ENCODE data around the gene GRPEL1.
"Not testable (repeated sequence)": the region's sequence is repeated elsewhere in the genome, so short reads cannot be mapped to it uniquely, and the experiment has no call there.

The GRPEL1 gene

DNA sequence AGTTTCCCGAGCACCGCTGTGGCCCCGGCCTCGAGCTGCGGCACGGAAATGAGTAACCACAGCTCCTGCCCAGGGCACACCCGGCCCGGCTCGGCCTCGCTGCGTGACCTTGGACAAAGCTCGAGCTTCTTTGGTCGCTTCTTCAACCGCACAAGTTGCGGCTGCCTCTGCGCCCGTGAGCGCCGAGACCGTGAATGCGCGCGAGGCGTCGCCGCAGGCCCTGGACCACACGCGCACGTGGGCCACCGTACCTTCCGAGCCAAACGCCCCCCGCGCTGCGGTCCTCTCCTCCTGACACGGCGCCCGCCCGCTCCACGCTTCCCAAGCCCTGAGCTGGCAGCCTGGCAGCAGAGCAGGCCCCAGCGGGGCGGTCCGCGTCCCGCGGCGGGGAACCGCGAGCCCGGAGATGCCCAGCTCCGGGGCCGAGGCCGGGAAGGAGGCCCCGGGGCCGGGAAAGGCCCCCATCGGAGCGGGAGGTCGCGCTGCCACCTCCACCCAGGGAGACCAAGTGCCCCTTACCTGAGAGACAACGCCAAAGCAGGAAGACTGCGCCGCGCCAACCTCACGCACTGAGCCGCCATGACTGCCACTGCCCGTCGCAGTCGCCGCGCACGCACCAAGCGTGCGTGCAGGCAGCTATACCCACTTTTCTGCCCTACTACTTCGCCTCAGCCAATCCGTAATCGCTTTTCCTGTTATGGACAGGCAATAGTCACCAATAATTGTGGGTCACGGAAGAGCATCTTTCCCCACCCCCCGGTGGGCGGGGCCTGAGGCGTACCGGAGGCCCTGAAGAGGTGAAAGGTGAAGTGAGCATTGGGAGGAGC, at the start of gene GRPEL1:
TSS of gene GRPEL1 (minus strand) at position 613 of the 827 bp plus-strand sequence. CDS start at position 581, 32 bp downstream.
- DNase-seq = peak; percentile 93 to 97

DNA sequence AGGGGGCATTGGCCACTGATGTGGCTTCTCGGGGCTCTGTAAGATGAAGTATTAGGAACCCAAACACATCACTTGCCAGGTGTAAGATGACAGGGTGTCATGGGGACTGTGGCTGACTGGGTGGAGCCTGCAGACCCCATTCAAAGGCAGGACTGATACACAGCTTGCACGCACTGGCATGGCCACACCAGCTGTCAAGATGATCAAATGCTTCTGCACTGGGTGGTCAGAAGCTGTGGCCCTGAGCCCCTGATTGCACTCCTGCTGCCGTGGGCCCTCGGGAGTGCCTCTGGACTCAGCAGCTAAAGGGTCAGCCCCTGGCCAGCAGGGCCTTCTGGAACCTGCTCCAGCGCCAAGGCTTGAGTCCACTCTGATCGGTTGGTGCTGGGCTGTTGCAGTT, 48.8 kb upstream of the GRPEL1 start:
- no peak for DNase-seq

DNA sequence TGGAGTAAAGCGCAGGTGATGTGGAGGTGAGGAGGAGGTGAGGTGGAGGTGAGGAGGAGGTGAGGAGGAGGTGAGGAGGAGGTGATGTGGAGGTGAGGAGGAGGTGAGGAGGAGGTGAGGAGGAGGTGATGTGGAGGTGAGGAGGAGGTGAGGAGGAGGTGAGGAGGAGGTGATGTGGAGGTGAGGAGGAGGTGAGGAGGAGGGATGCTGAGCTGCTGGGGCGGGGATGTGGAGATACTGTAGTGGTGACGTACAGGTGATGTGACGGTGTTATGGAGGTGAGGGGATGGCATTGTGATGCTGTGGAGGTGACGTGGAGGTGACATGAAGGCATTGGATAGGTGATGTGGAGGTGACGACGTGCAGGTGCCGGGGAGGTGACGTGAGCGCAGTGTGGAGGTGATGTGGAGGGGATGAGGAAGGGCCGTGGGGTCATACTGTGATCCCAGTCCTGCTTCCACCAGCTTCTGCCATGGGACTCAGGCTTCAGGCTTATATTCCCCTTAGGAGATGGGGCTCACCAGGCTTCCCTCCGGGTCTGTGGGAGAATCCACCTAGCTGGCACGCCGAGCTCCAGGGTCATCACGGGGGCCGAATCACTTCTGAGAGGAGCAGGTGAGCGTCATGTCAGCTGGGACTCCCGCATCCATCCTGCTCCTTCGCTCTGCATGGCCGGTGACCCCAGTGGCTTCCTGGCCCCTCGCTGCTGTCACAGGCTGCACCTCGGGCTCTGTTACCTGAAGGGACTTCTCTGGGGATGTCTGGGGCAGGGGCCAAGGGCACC, 47.9 kb upstream of the GRPEL1 start:
- no peak for DNase-seq

DNA sequence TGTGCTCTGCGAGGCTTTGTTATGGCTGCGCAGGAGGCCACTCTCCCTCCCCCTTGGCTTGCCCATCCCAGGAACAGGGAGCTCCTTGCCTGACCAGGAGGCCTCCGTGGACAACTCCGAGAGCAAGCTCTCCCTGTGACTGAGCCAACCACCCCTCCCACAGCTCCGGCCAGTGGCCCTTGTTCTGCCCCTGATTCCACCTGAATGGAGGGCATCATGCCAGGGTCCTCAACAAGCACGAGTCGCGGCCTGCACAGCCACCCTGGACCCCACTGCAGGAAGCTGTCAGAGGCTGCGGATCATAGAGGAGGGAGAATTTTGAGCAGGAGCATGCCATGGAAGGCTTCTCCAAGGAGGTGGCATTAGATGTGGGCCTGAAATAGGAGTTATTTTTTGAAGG, 44.8 kb upstream of the GRPEL1 start:
- DNase-seq = no peak

DNA sequence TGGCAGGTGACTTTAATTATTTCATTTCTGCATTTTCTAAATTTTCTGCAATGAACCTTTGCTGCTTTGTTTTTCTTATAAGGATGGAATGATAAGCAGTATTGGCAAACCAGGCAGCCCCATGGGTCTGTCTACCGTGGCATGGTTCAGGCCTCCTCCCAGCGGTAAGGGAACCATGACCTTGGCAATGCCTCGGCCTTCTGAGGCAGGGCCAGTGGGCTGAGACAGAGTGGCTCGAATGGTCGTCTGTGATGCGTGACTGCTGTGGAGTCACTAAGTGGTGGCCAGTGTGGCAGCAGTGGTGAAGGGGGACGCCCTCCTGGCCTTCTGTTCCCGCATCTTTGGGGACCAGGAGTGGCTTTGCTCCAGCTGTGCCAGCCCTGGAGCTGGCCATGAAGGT, 43.6 kb upstream of the GRPEL1 start:
- no peak for DNase-seq

DNA sequence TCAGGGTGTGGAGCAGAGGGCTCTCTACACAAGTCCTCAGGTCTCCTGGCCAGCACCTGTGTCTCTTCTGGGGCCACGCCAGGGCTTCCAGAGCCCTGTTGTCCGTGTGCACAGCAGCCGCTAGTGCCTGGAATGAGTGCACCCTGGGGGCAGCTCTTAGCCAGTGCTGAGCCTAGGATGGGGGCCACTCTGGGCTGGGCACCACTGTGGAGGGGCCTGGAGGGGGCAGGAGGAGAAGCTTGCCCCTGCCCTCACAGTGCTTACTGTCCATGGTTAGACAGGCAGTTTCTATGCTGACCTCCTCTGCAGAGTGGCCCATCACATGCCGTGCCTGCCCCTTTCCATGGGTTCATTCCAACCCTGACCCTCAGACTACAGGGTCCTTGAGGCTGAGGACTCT, 42.7 kb upstream of the GRPEL1 start:
- DNase-seq = no peak

DNA sequence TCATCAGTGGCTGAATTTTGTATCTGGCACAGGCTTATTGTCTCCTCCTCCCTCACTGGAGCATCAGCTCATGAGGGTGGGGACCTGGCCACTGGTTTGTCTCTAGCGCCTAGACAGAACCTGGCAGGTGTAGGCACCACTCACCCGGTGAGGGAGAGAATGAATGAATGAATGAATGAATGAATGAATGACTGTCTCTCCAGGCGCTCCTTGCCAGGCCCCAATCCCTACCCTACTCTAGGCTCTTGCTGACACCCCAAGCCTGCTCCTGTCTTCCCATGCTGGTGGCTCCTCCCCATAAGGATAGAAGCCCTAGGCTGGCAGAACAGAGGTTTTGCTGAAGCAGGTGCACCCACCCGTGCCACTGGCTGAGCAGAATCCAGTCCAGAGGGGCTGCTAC, 41.3 kb upstream of the GRPEL1 start:
- DNase-seq = no peak

DNA sequence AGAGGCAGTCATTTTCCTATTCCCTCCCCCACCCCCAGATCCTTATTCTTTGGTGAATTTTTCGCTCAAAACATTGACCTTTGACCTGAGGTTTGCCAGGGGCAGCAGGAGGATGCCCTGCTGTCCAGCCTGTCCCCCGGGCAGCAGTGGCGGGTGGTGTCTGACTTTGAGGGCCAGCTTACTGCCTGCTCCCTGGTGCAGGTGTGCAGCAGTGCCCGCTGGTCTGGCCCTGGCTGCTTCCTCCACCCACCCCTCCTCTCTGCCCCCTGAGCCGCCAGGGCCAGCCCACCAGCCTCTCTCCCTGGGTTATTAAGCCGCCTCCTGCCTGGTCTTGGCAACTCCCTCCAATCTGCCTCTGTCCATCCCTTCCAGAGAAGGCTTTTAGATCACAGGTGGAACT, 40.8 kb upstream of the GRPEL1 start:
- no peak for DNase-seq

DNA sequence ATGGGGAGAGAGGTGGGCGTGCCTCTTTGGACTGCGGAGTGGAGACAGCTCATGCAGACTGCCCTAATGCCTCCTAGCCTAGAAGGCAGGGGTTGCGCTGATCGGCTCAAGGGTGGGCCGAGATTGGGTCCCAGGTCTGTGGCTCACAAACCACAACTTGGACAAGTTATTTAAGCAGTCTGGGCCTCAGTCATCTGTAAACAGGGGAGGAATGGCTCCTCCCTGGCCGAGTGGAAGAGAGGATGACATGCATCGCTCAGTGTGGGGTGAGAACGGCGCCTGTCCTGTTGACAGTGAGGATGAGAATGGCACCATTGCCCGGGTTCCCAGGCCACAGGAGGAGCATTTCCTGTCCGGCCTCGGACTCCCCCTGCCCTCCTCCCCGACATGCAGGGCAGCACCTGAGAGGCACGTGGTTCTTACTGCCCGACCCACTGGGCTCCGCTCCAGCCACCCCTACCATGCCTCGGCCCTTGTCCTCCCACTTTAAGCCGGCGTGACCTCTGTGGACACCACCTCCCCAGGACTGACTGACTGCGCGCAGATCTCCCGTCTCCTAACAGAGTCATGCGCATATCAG, 40.3 kb upstream of the GRPEL1 start:
- no peak for DNase-seq

DNA sequence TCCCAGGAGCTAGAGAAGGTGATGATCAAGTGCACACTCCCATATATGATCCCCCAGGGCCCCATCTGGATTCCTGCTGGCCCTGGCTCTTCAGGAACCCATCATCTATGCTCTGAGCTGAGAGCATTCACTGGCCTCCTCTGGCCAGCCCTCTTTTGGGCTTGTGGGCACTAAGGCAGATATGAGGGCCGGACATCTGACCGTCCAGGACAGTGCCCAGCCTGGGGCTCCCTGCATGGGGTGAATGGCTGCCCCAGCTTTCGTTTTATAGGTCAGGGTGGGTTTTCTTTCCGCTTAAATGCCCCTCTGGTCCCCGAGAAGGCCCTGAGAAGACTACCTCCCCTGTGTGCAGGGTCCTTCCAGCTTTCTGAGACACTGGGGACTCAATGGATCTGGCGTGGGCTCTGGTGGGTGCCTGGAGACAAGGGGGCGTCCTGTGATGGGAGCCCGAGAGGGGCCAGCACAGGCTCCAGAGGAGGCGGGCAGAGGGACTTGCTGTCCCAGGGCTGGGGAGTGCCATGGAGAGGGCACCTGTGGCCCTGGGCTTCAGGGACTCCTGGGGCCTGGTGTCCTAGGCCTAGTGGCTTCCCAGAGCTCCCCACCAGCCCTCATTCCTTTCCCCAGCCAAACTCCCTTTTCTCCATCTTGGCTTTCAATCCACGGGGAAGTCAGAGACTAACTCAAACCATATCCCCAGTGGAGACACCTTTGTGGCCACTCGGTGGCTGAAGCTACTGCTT, 39.5 kb upstream of the GRPEL1 start:
- DNase-seq = no peak

DNA sequence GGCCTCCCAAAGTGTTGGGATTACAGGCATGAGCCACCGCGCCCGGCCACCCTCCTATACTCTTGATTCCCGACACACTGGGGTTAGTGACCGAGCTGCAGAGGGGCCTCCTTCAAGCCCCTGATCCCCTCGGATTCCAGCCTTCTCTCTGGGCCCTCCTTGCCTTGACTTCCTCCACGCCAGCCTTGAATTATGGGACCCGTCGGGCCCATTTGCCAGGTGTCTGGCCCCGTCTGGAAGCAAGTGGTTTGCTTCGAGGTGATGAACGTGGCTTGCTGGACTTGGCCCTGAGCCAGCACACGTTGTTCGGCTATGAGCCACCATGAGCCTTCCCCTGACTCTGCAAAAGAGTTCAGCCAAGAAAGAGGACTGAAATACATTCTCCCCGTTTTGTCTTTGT, 37.4 kb upstream of the GRPEL1 start:
- no peak for DNase-seq

DNA sequence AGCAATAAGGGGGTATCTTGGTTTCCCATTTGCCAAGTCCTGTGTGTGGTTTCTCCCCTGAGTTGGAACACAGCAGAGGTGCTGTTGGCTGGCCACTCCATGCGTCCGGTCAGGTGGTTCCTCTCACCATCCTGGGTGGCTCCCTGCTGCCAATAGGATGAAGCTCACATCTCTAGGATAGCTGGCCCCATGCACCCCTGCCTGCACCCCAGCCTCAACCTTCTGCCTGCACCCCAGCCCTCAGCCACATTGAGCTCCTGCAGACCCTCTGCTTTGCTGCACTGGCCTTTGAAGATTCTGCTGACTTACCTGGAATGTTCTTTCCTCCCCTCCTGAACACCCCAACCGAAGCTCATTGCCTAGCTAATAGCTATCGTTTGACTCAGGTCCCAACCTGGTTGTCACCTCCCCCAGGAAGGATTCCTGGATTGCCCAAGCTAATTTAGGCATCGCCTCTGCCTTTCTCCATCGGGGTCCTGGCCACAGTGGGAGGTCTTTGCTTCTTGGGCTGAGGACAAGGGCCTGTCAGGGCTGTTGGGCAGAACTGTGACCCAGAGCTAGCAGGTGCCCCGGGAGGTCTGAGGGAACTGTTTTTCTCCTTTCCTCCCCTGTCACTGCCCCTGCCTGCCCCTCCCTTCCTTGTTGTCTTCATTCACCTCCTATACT, 36.6 kb upstream of the GRPEL1 start:
- DNase-seq = no peak

DNA sequence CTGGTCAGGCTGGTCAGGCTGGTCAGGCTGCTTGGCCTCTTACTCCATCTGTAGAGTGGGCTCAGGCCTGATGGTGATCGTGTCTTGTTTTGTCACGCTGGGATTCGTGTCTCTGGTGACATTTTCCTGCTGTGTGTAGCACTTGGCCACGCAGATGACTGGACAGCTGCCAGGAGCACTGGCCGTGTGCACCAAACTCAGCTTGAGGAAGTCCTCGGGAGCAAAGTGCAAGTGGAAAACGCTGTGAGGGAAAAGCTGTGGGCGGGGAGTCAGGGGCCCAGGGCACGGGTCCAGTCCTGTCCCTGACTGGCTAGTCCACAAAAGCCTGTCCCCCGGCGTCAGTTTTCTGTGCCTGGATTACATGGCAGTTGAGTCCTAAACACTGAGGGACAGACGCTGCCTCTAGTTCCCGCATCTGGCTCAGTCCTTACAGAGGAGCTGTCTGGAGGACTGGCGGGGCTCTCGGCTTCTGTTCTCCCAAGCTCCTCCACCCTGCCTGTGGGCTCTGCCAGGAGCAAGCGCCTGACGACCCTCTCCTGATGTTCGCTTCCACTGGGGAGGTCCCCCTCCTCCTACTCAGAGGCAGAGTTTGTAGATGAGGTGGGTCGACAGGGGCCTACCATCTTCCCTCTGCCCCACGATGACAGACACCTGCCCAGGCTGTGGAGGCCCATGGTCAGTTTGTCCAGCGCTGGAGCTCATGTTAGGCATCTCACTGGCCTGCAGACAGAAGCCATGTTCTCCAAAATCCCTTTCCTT, 35.9 kb upstream of the GRPEL1 start:
- DNase-seq = no peak

DNA sequence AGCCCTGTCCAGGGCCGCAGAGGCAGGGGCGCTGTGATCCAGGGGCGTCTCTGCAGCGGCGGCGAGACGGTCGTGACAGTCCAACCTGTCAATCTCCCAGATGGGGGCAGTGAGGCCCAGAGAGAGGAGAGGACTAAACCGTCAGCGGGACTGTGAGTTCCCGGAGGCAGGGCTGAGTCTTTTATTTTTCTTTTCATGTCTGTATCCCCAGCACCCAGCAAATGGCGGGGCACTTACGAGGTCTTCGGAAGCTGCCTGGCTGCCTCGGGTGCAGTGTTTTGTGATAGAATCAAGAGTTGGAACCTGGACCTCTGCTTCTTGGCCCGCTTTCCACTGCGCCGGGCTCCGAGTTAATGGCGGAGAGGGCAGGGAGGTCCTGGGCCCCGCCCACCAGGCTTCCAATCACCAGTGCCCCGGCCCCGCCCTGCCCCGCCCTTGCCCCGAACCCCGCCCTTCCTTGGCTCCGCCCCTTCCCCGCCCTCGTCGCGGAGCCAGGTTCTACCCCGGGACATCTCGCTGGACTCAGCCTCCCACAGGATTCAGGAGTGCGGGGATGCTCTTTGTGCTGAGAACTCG, 35.3 kb upstream of the GRPEL1 start:
- peak in 1 of 2 experiments; percentile 76 for DNase-seq

DNA sequence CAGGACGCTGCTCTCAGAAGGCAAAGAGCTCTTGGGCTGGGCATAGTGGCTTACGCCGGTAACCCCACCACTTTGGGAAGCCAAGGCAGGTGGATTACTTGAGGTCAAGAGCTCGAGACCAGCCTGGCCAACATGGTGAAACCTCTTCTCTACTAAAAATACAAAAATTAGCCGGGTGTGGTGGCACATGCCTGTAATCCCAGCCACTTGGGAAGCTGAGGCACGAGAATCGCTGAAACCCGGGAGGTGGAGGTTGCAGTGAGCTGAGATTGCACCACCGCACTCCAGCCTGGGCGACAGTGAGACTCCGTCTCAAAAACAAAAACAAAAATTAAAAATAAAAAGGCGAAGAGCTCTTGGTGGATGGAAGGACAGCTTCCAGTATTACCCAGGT, 34.6 kb upstream of the GRPEL1 start:
- not testable (repeated sequence) for DNase-seq

DNA sequence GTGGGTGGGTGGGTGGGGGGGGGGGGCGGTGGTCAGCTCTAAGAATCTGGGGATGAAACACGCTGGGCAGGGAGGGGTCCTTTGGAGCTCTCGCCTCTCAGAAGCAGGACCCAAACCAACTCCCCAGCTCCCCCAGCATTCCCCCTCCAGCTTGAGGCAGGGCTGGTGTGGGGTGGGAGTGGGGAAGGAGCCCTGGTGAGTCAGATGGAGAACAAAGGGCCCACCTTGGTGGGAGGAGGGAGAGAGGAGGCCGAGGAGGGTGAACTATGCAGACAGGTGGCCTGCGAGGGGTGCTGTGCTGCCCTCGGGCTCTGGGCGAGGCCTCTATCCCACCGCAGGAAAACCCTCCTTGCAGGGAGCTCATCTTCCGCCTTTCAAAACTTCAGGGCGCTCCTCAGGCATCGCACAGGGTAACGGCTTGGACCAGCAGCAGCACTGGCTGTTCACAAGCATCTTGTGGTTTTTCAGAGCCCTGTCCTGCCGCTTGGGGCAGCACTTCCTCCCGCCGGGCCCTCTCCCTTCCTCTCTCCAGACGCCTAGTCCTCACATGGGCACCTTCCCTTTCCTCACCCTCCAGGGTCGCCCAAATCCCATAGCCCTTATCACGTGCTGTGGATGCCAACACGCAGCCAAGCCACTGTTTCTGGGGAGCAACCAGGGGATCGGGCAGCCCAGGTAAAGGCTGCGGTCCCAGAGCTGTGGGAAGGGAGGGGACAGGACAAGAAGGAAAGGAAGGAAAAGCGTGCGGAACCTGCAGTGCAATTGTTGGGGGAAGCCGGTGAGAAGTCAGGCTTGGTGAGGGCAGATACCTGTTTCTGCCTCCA, 34.0 kb upstream of the GRPEL1 start:
- peak in 1 of 2 experiments; percentile 17 for DNase-seq

DNA sequence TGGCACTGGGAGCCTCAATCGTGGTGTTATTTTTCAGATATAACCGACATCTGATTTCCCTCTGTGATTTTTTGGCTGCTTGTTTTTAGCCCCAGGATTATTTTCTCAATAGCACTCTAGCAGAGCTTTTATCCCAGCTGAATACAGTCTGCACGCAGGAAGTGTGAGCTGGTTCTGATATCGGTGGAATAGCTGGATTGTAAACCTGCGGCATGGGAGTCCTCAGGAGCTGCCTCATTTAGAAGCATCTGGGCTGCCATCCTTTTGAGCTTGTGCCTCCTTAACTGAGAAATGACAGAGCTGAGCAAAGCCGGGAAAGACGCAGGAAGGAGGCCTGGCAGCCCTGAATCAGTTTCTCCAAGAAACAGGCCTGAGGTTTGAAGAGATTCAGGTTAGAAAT, 28.4 kb upstream of the GRPEL1 start:
- DNase-seq = no peak

DNA sequence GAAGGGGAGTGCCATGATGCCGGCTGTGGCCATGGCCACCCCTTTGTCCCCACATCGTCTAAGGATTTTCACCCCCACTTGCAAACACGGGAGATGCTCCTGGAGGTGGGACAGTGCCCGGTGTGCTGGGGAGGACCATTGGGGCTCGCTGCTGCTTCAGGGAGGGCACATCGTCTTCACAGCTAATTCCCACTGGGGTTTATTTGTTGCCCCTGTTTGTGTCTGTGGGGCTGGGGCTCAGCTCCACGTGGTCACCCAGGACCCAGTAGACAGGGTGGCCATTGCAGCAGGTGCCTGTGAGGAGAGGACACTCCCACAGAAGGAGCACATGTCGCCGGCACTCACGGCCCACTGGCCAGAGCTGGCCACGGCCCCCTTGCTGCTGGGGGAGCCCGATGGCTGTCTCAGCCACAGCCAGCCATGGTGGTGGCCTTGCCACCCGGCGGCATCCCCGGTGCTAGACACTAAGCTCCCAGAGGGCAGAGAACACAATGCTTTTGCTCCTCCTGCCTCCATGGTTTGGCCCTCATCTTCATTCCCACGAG, 27.8 kb upstream of the GRPEL1 start:
- DNase-seq = no peak

DNA sequence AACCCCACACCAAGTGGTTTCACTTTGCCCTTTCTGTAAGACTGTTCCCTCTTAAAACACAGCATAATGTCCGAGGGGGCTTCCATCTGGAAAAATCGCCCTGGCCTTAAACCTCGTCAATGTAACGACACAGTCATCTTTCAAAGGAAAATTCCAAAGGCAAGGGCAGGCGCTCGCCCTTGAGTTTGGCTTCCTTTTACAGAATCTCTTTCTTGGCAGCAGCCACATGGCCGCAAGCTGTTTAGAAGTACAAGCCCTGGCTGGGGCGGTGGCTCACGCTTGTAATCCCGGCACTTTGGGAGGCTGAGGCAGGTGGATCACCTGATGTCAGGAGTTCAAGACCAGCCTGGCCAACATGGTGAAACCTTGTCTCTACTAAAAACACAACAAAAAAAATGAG, 27.1 kb upstream of the GRPEL1 start:
- DNase-seq = peak in 1 of 2 experiments; percentile 8

DNA sequence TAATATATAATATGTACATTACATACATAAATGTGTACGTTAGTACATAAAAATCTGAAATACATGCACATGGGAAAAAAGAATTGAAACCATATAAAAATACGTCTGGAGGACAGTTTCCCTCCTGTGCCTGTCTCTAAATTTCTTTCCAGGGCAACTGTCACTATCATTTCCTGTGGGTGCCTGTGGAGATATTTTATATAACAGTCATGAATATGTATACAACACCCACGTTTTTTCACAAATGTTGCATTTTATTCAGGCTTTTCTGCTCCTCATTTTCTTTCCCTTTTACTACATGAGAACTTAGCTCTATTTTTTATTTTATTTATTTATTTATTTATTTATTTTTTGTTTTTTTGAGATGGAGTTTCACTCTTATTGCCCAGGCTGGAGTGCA, 24.2 kb upstream of the GRPEL1 start:
- no peak for DNase-seq

Measured in NCI-H446 (cell line).